OCI-LY3 (cell line): ENCODE results near the gene RRP36.

Experiments used
- H2AFZ ChIP-seq: fragments of 200-600, 300-600 bp; shearing (Covaris generic); 2 replicates; pipeline ENCODE4 v1.6.0; 2014; ENCODE audit warnings: antibody characterized with exemption, low read depth, low read length
- H3K27ac ChIP-seq: fragments of 200-600, 300-600 bp; sonication (generic); 2 replicates; pipeline ENCODE4 v1.5.1; 2014; ENCODE audit warnings: mild to moderate bottlenecking, low read length, moderate library complexity, mixed read lengths
- H3K27me3 ChIP-seq: fragments of 200-600, 300-600 bp; sonication (generic); 2 replicates; pipeline ENCODE4 v1.6.1; 2014; ENCODE audit warnings: low read depth, low read length, mixed read lengths
- H3K36me3 ChIP-seq: fragments of 200-600, 300-600 bp; sonication (generic); replicated peaks from 2 replicates; pipeline ENCODE3; 2014; ENCODE audit warnings: low read depth, low read length, mixed read lengths
- H3K4me1 ChIP-seq: fragments of 300-600, 200-600 bp; sonication (generic); 2 replicates; pipeline ENCODE4 v1.6.1; 2014; ENCODE audit warnings: low read length, mixed read lengths
- H3K4me2 ChIP-seq: fragments of 200-600, 300-600 bp; sonication (generic); 2 replicates; pipeline ENCODE4 v1.6.1; 2014; ENCODE audit warnings: low read length, mixed read lengths
- H3K4me3 ChIP-seq: fragments of 300-600, 200-600 bp; sonication (generic); 2 replicates; pipeline ENCODE4 v1.5.1; 2014; ENCODE audit warnings: antibody characterized with exemption, mild to moderate bottlenecking, low read length, moderate library complexity
- H3K79me2 ChIP-seq: fragments of 300-600, 200-600 bp; shearing (Covaris generic); 2 replicates; pipeline ENCODE4 v1.6.1; 2014; ENCODE audit warnings: mild to moderate bottlenecking, low read length, mixed read lengths
- H3K9ac ChIP-seq: fragments of 300-600, 200-600 bp; shearing (Covaris generic); 2 replicates; pipeline ENCODE4 v1.6.0; 2014; ENCODE audit warnings: mild to moderate bottlenecking, low read length, moderate library complexity
- H3K9me3 ChIP-seq: fragments of 200-600, 300-600 bp; shearing (Covaris generic); 2 replicates; pipeline ENCODE4 v1.6.1; 2014; ENCODE audit warnings: low read length, mixed read lengths; ENCODE audit not compliant: insufficient read depth
- H4K20me1 ChIP-seq: fragments of 200-600, 300-600 bp; sonication (generic); 2 replicates; pipeline ENCODE4 v1.6.1; 2016; ENCODE audit warnings: low read length, mixed read lengths; ENCODE audit not compliant: insufficient read depth
- CTCF ChIP-seq: fragments of 200-600, 300-600 bp; sonication (generic); IDR thresholded peaks from 2 replicates; pipeline ENCODE4 v1.5.1; 2014; ENCODE audit warnings: antibody characterized with exemption, low read length, low read depth
- EZH2phosphoT487 ChIP-seq: fragments of 200-600 bp; shearing (Covaris generic); IDR thresholded peaks from 2 replicates; pipeline ENCODE4 v1.6.1; 2018; ENCODE audit warnings: antibody characterized with exemption, mixed run types, low read depth

Gene RRP36

GRCh38 chr6:43014434-43014909, 7.0 kb upstream of the RRP36 start:
- Histone ChIP-seq H3K79me2 (peaks cover 31% of the 10 kb centered on the region), H3K36me3 (peaks cover 43% of the 10 kb centered on the region)

GRCh38 chr6:43016176-43016942, 5.1 kb upstream of the RRP36 start:
- peaks cover 34% of the 10 kb centered on the region for H3K36me3 ChIP-seq
- no peak overlapping the region for H3K4me3 ChIP-seq
- no peak overlapping the region for H3K4me2 ChIP-seq
- H3K9ac ChIP-seq = no peak overlapping the region
- H3K27me3 ChIP-seq = no peaks in the 10 kb centered on the region
- H3K9me3 ChIP-seq = no peaks in the 10 kb centered on the region
- H4K20me1 ChIP-seq = no peaks in the 10 kb centered on the region
- peaks cover 31% of the 10 kb centered on the region for H3K79me2 ChIP-seq
- H2AFZ ChIP-seq = no peak overlapping the region
- TF ChIP-seq EZH2phosphoT487 = no peak
- no peak for TF ChIP-seq CTCF
- H3K27ac ChIP-seq = no peak overlapping the region
- H3K4me1 ChIP-seq = peaks cover 20% of the 10 kb centered on the region

More at GRCh38 chr6:43014434-43014909, 7.0 kb upstream of the RRP36 start:
- Histone ChIP-seq H2AFZ (peak overlapping the region; percentile 52; the same call in 1 of the 2 replicates), H3K27ac (peak overlapping the region; percentile 20), H4K20me1 (no peaks in the 10 kb centered on the region), H3K9me3 (no peaks in the 10 kb centered on the region), H3K4me2 (peak overlapping the region; percentile 97), H3K27me3 (no peaks in the 10 kb centered on the region), H3K4me1 (peaks cover 15% of the 10 kb centered on the region), H3K4me3 (peak overlapping the region; percentile 90), H3K9ac (peak overlapping the region; percentile 87)
- TF ChIP-seq CTCF (no peak), EZH2phosphoT487 (no peak)

GRCh38 chr6:43016943-43017334, 4.5 kb upstream of the RRP36 start:
- no peaks in the 10 kb centered on the region for H3K9me3 ChIP-seq
- peaks cover 28% of the 10 kb centered on the region for H3K36me3 ChIP-seq
- no peak overlapping the region for H3K4me2 ChIP-seq
- no peak overlapping the region for H3K27ac ChIP-seq
- no peak overlapping the region for H2AFZ ChIP-seq
- peaks cover 36% of the 10 kb centered on the region for H3K79me2 ChIP-seq
- no peak overlapping the region for H3K9ac ChIP-seq
- no peak overlapping the region for H3K4me3 ChIP-seq
- H4K20me1 ChIP-seq = no peaks in the 10 kb centered on the region
- peaks cover 20% of the 10 kb centered on the region for H3K4me1 ChIP-seq
- no peaks in the 10 kb centered on the region for H3K27me3 ChIP-seq
- TF ChIP-seq CTCF = no peak
- TF ChIP-seq EZH2phosphoT487 = no peak

GRCh38 chr6:43019152-43019551, 2.3 kb upstream of the RRP36 start:
- peaks cover 45% of the 10 kb centered on the region for H3K79me2 ChIP-seq
- no peak overlapping the region for H3K4me3 ChIP-seq
- no peak overlapping the region for H3K9ac ChIP-seq
- no peaks in the 10 kb centered on the region for H3K27me3 ChIP-seq
- no peak overlapping the region for H3K4me2 ChIP-seq
- no peaks in the 10 kb centered on the region for H3K9me3 ChIP-seq
- peaks cover 27% of the 10 kb centered on the region for H3K36me3 ChIP-seq
- H3K4me1 ChIP-seq = peaks cover 19% of the 10 kb centered on the region
- no peaks in the 10 kb centered on the region for H4K20me1 ChIP-seq
- H2AFZ ChIP-seq = no peak overlapping the region
- no peak overlapping the region for H3K27ac ChIP-seq
- TF ChIP-seq CTCF (no peak), EZH2phosphoT487 (no peak)
